ENCODE data around the gene EFNA2. TPM values are rescaled to one million over a fixed set of nuclear protein-coding genes. Genes with fewer than 3 reads are reported as not detected.

EFNA2 gene
- total RNA-seq (2014; rRNA removed; shearing (Covaris generic); ENCODE audit: low replicate concordance): not detected in 2 replicates

- H3K9ac ChIP-seq (ENCODE audit: low read length): no peak within 1 kb of the TSS
- no peaks in the 10 kb centered on the region for H3K9me2 ChIP-seq (replicated peaks; ENCODE audit: insufficient read depth, low read length)
- no peak within 1 kb of the TSS for H2AFZ ChIP-seq (ENCODE audit: low read length)
- no peaks in the 10 kb centered on the region for H3K27me3 ChIP-seq (ENCODE audit: low read length)
- H3K4me1 ChIP-seq (ENCODE audit: low read length): peaks cover 21% of the 10 kb centered on the region
- H3K36me3 ChIP-seq (ENCODE audit: insufficient read depth, low read length): no peaks in the 10 kb centered on the region
- no peaks in the 10 kb centered on the region for H3K79me2 ChIP-seq (ENCODE audit: low read length)
- H3K4me2 ChIP-seq (ENCODE audit: low read depth, low read length, poor library complexity, severe bottlenecking): peak within 1 kb of the TSS; percentile 13
- no peak within 1 kb of the TSS for H3K27ac ChIP-seq (ENCODE audit: low read length)
- no peak within 1 kb of the TSS for H3K4me3 ChIP-seq (ENCODE audit: low read length)
- H3K9me3 ChIP-seq (ENCODE audit: low read length): no peaks in the 10 kb centered on the region
- DNase-seq: no peak
- H4K20me1 ChIP-seq (ENCODE audit: insufficient read depth, low read depth, low read length): peaks cover 15% of the 10 kb centered on the region
Observed at GRCh38 chr19:1285737-1286360, at the start of gene EFNA2. TSS of gene EFNA2 (plus strand) at chr19:1285873. CDS start at chr19:1286169, 296 bp downstream.

- Histone ChIP-seq H3K9me3 (ENCODE audit: low read length) (no peaks in the 10 kb centered on the region), H3K4me1 (ENCODE audit: low read length) (peaks cover 35% of the 10 kb centered on the region), H3K27ac (ENCODE audit: low read length) (no peak overlapping the region), H3K79me2 (ENCODE audit: low read length) (peaks cover 5% of the 10 kb centered on the region; the same call in 1 of the 2 replicates), H3K36me3 (ENCODE audit: insufficient read depth, low read length) (no peaks in the 10 kb centered on the region), H3K4me3 (ENCODE audit: low read length) (no peak overlapping the region), H3K9ac (ENCODE audit: low read length) (no peak overlapping the region), H3K4me2 (ENCODE audit: low read depth, low read length, poor library complexity, severe bottlenecking) (peak overlapping the region; percentile 87), H3K9me2 (replicated peaks; ENCODE audit: insufficient read depth, low read length) (no peaks in the 10 kb centered on the region), H3K27me3 (ENCODE audit: low read length) (no peaks in the 10 kb centered on the region), H4K20me1 (ENCODE audit: insufficient read depth, low read depth, low read length) (no peaks in the 10 kb centered on the region), H2AFZ (ENCODE audit: low read length) (no peak overlapping the region)
- no peak for DNase-seq
Observed at GRCh38 chr19:1236576-1236975, 49.1 kb upstream of the EFNA2 start.

- Histone ChIP-seq H3K79me2 (ENCODE audit: low read length) (peaks cover 10% of the 10 kb centered on the region), H3K27ac (ENCODE audit: low read length) (no peak overlapping the region), H4K20me1 (ENCODE audit: insufficient read depth, low read depth, low read length) (0 out of 2 replicates have a peak, but pooled peaks cover 2% of the 10 kb centered on the region), H3K9me2 (replicated peaks; ENCODE audit: insufficient read depth, low read length) (no peaks in the 10 kb centered on the region), H3K4me1 (ENCODE audit: low read length) (peaks cover 35% of the 10 kb centered on the region), H3K36me3 (ENCODE audit: insufficient read depth, low read length) (no peaks in the 10 kb centered on the region), H3K9me3 (ENCODE audit: low read length) (no peaks in the 10 kb centered on the region), H3K4me2 (ENCODE audit: low read depth, low read length, poor library complexity, severe bottlenecking) (peak overlapping the region; percentile 87), H3K9ac (ENCODE audit: low read length) (peak overlapping the region; percentile 82), H3K27me3 (ENCODE audit: low read length) (no peaks in the 10 kb centered on the region), H2AFZ (ENCODE audit: low read length) (no peak overlapping the region), H3K4me3 (ENCODE audit: low read length) (peak overlapping the region; percentile 86)
- no peak for DNase-seq
Observed at GRCh38 chr19:1237027-1237659, 48.5 kb upstream of the EFNA2 start.

GRCh38 chr19:1237754-1238368, 47.8 kb upstream of the EFNA2 start, which contains the start of gene CBARP:
TSS of gene CBARP (minus strand) at chr19:1238005. CDS start at chr19:1236100, 1,905 bp downstream.
- peaks cover 39% of the 10 kb centered on the region for H3K4me1 ChIP-seq (ENCODE audit: low read length)
- H3K4me3 ChIP-seq (ENCODE audit: low read length): peak within 1 kb of the TSS; percentile 100
- H3K9ac ChIP-seq (ENCODE audit: low read length): peak within 1 kb of the TSS; percentile 87
- no peaks in the 10 kb centered on the region for H3K9me2 ChIP-seq (replicated peaks; ENCODE audit: insufficient read depth, low read length)
- H3K27ac ChIP-seq (ENCODE audit: low read length): peak within 1 kb of the TSS; percentile 70
- H3K27me3 ChIP-seq (ENCODE audit: low read length): no peaks in the 10 kb centered on the region
- H3K79me2 ChIP-seq (ENCODE audit: low read length): peaks cover 17% of the 10 kb centered on the region
- peak; percentile 85 for DNase-seq
- H3K36me3 ChIP-seq (ENCODE audit: insufficient read depth, low read length): no peaks in the 10 kb centered on the region
- H3K9me3 ChIP-seq (ENCODE audit: low read length): no peaks in the 10 kb centered on the region
- H2AFZ ChIP-seq (ENCODE audit: low read length): peak within 1 kb of the TSS; percentile 29; the same call in 1 of the 2 replicates
- H3K4me2 ChIP-seq (ENCODE audit: low read depth, low read length, poor library complexity, severe bottlenecking): peak within 1 kb of the TSS; percentile 94
- 0 out of 2 replicates have a peak, but pooled peaks cover 2% of the 10 kb centered on the region for H4K20me1 ChIP-seq (ENCODE audit: insufficient read depth, low read depth, low read length)

- DNase-seq: peak; percentile 63
- Histone ChIP-seq H2AFZ (ENCODE audit: low read length) (peak overlapping the region; percentile 29; the same call in 1 of the 2 replicates), H4K20me1 (ENCODE audit: insufficient read depth, low read depth, low read length) (0 out of 2 replicates have a peak, but pooled peaks cover 2% of the 10 kb centered on the region), H3K36me3 (ENCODE audit: insufficient read depth, low read length) (no peaks in the 10 kb centered on the region), H3K27me3 (ENCODE audit: low read length) (no peaks in the 10 kb centered on the region), H3K79me2 (ENCODE audit: low read length) (peaks cover 21% of the 10 kb centered on the region), H3K9me2 (replicated peaks; ENCODE audit: insufficient read depth, low read length) (no peaks in the 10 kb centered on the region), H3K4me1 (ENCODE audit: low read length) (peaks cover 46% of the 10 kb centered on the region), H3K4me2 (ENCODE audit: low read depth, low read length, poor library complexity, severe bottlenecking) (peak overlapping the region; percentile 94), H3K9me3 (ENCODE audit: low read length) (no peaks in the 10 kb centered on the region), H3K27ac (ENCODE audit: low read length) (peak overlapping the region; percentile 70), H3K4me3 (ENCODE audit: low read length) (peak overlapping the region; percentile 100), H3K9ac (ENCODE audit: low read length) (peak overlapping the region; percentile 87)
Observed at GRCh38 chr19:1238369-1239303, 47.0 kb upstream of the EFNA2 start.

GRCh38 chr19:1239420-1239795, 46.3 kb upstream of the EFNA2 start:
- Histone ChIP-seq H3K9me3 (ENCODE audit: low read length) (no peaks in the 10 kb centered on the region), H3K36me3 (ENCODE audit: insufficient read depth, low read length) (no peaks in the 10 kb centered on the region), H2AFZ (ENCODE audit: low read length) (peak overlapping the region; percentile 70; the same call in 1 of the 2 replicates), H3K4me3 (ENCODE audit: low read length) (peak overlapping the region; percentile 100), H3K9me2 (replicated peaks; ENCODE audit: insufficient read depth, low read length) (no peaks in the 10 kb centered on the region), H3K27ac (ENCODE audit: low read length) (peak overlapping the region; percentile 70; the same call in 1 of the 2 replicates), H4K20me1 (ENCODE audit: insufficient read depth, low read depth, low read length) (0 out of 2 replicates have a peak, but pooled peaks cover 6% of the 10 kb centered on the region), H3K9ac (ENCODE audit: low read length) (peak overlapping the region; percentile 87), H3K4me2 (ENCODE audit: low read depth, low read length, poor library complexity, severe bottlenecking) (peak overlapping the region; percentile 94), H3K27me3 (ENCODE audit: low read length) (no peaks in the 10 kb centered on the region), H3K4me1 (ENCODE audit: low read length) (peaks cover 54% of the 10 kb centered on the region), H3K79me2 (ENCODE audit: low read length) (peaks cover 24% of the 10 kb centered on the region)
- no peak for DNase-seq

GRCh38 chr19:1239796-1240737, 45.6 kb upstream of the EFNA2 start:
- H3K4me2 ChIP-seq (ENCODE audit: low read depth, low read length, poor library complexity, severe bottlenecking): peak overlapping the region; percentile 94
- no peaks in the 10 kb centered on the region for H3K9me3 ChIP-seq (ENCODE audit: low read length)
- peak overlapping the region; percentile 70 for H3K27ac ChIP-seq (ENCODE audit: low read length)
- H3K9ac ChIP-seq (ENCODE audit: low read length): peak overlapping the region; percentile 100
- H3K79me2 ChIP-seq (ENCODE audit: low read length): peaks cover 24% of the 10 kb centered on the region
- peak overlapping the region; percentile 100 for H3K4me3 ChIP-seq (ENCODE audit: low read length)
- peak; percentile 98 for DNase-seq
- peak overlapping the region; percentile 70; the same call in 1 of the 2 replicates for H2AFZ ChIP-seq (ENCODE audit: low read length)
- H3K27me3 ChIP-seq (ENCODE audit: low read length): no peaks in the 10 kb centered on the region
- H4K20me1 ChIP-seq (ENCODE audit: insufficient read depth, low read depth, low read length): 0 out of 2 replicates have a peak, but pooled peaks cover 6% of the 10 kb centered on the region
- peaks cover 60% of the 10 kb centered on the region for H3K4me1 ChIP-seq (ENCODE audit: low read length)
- no peaks in the 10 kb centered on the region for H3K9me2 ChIP-seq (replicated peaks; ENCODE audit: insufficient read depth, low read length)
- H3K36me3 ChIP-seq (ENCODE audit: insufficient read depth, low read length): no peaks in the 10 kb centered on the region

Measured in Karpas-422 (cell line).